ENCODE results near the gene RTF2.

The RTF2 gene

DNA sequence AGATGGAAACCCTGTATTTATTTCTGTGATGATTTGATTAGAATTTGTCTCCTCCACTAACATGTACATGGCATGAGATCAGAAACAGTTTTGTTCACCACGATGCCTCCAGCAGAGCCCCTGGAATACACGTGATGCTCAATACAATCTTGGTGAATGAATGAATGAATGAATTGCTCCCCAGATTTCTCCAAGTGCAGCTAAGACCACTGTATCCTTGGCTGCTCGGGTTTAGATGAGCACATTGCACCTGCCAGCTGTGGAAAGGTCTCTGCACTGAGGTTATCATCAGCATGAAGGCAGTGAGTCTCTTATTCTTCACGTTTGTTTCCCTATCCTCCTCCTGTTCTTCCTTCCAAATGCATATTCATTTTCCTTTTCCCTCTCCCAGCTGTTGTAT lies 38.5 kb upstream of the RTF2 start:
- Histone ChIP-seq H3K27ac (ENCODE audit: poor library complexity, severe bottlenecking) (no peak overlapping the region), H3K36me3 (ENCODE audit: low read depth) (no peaks in the 10 kb centered on the region), H3K4me3 (ENCODE audit: severe bottlenecking) (no peak overlapping the region), H3K9me3 (ENCODE audit: severe bottlenecking) (no peaks in the 10 kb centered on the region), H3K27me3 (ENCODE audit: insufficient read depth, poor library complexity, severe bottlenecking) (no peaks in the 10 kb centered on the region), H3K4me1 (ENCODE audit: insufficient read depth, poor library complexity, severe bottlenecking) (no peaks in the 10 kb centered on the region)
- TF ChIP-seq, protein P1, sequence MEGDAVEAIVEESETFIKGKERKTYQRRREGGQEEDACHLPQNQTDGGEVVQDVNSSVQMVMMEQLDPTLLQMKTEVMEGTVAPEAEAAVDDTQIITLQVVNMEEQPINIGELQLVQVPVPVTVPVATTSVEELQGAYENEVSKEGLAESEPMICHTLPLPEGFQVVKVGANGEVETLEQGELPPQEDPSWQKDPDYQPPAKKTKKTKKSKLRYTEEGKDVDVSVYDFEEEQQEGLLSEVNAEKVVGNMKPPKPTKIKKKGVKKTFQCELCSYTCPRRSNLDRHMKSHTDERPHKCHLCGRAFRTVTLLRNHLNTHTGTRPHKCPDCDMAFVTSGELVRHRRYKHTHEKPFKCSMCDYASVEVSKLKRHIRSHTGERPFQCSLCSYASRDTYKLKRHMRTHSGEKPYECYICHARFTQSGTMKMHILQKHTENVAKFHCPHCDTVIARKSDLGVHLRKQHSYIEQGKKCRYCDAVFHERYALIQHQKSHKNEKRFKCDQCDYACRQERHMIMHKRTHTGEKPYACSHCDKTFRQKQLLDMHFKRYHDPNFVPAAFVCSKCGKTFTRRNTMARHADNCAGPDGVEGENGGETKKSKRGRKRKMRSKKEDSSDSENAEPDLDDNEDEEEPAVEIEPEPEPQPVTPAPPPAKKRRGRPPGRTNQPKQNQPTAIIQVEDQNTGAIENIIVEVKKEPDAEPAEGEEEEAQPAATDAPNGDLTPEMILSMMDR (IDR thresholded peaks at IDR 0.05; ENCODE audit: poor library complexity, severe bottlenecking), result no peak
- DNase-seq (ENCODE audit: low spot score) (no peak), ATAC-seq (ENCODE audit: low read depth) (no peak)

DNA sequence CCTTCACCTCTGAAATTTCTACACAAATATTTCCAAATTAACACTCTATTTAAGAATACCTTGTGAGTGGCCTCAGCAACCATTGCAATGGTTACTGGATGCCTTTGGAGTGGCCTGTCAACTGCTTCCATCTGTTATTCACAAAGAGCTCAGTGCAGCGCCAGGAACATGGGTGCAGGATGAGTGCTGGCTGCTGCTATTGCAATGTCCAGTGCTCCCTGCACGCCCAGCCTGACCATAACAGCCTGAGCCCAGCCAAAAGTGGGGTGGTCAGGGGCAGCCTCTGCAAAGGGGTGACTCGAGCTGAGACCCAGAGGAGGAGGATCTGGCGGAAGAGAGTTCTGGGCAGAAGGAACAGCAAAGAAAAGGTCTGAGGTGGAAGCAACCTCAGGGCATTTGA lies 38.0 kb upstream of the RTF2 start:
- no peaks in the 10 kb centered on the region for H3K9me3 ChIP-seq (ENCODE audit: severe bottlenecking)
- TF ChIP-seq, protein P1 (IDR thresholded peaks at IDR 0.05; ENCODE audit: poor library complexity, severe bottlenecking), result no peak
- no peak overlapping the region for H3K4me3 ChIP-seq (ENCODE audit: severe bottlenecking)
- DNase-seq (ENCODE audit: low spot score) (peak; percentile 48), ATAC-seq (ENCODE audit: low read depth) (no peak)
- H3K4me1 ChIP-seq (ENCODE audit: insufficient read depth, poor library complexity, severe bottlenecking), result no peaks in the 10 kb centered on the region
- H3K27ac ChIP-seq (ENCODE audit: poor library complexity, severe bottlenecking), result no peak overlapping the region
- H3K36me3 ChIP-seq (ENCODE audit: low read depth), result no peaks in the 10 kb centered on the region
- H3K27me3 ChIP-seq (ENCODE audit: insufficient read depth, poor library complexity, severe bottlenecking), result no peaks in the 10 kb centered on the region

DNA sequence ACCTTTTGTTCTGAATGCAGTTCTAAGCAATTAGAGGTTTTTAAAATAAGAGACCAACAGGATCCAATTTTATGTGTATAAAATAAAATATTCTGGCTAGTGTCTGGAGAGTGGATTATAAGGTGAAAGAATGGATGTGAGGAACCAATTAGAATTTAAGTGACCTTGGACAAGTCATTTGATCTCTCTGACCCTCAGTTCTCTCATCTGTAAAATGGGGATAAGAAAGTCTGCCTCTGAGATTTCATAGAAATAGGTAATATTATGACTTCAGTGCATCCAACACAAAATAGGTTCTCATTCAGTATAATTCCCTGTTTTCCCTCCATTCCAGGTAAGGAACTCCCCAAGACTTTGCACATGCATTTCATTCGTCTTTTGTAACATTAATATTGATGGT lies 37.5 kb upstream of the RTF2 start:
- H3K9me3 ChIP-seq (ENCODE audit: severe bottlenecking), result no peaks in the 10 kb centered on the region
- no peaks in the 10 kb centered on the region for H3K27me3 ChIP-seq (ENCODE audit: insufficient read depth, poor library complexity, severe bottlenecking)
- H3K36me3 ChIP-seq (ENCODE audit: low read depth), result no peaks in the 10 kb centered on the region
- no peak overlapping the region for H3K4me3 ChIP-seq (ENCODE audit: severe bottlenecking)
- ATAC-seq (ENCODE audit: low read depth), result no peak
- no peak for DNase-seq (ENCODE audit: low spot score)
- TF ChIP-seq, protein P1 (IDR thresholded peaks at IDR 0.05; ENCODE audit: poor library complexity, severe bottlenecking), result no peak
- H3K4me1 ChIP-seq (ENCODE audit: insufficient read depth, poor library complexity, severe bottlenecking), result no peaks in the 10 kb centered on the region
- H3K27ac ChIP-seq (ENCODE audit: poor library complexity, severe bottlenecking), result no peak overlapping the region

DNA sequence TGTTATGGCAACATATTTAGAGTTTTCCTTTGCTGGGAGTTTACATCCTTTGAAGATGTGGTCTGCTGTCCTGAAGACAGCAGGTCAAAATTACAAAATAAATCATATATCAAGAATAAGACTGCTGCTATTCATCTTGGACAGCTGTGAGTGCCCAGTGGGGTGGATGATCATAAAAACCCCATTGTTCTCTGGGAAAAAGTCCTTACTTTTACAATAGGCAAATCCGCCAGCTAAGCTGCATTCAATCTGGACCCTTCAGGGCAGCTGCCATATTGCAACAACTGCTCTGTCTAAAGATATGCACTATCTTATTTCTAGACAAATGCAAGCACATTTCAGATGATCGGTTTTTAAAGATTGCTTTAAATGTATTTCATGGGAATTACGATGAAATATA lies 37.0 kb upstream of the RTF2 start:
- Histone ChIP-seq H3K4me1 (ENCODE audit: insufficient read depth, poor library complexity, severe bottlenecking) (no peaks in the 10 kb centered on the region), H3K36me3 (ENCODE audit: low read depth) (no peaks in the 10 kb centered on the region), H3K27me3 (ENCODE audit: insufficient read depth, poor library complexity, severe bottlenecking) (no peaks in the 10 kb centered on the region), H3K9me3 (ENCODE audit: severe bottlenecking) (no peaks in the 10 kb centered on the region), H3K27ac (ENCODE audit: poor library complexity, severe bottlenecking) (no peak overlapping the region), H3K4me3 (ENCODE audit: severe bottlenecking) (no peak overlapping the region)
- DNase-seq (ENCODE audit: low spot score), result peak; percentile 7
- ATAC-seq (ENCODE audit: low read depth), result no peak
- TF ChIP-seq, protein P1 (IDR thresholded peaks at IDR 0.05; ENCODE audit: poor library complexity, severe bottlenecking), result no peak

DNA sequence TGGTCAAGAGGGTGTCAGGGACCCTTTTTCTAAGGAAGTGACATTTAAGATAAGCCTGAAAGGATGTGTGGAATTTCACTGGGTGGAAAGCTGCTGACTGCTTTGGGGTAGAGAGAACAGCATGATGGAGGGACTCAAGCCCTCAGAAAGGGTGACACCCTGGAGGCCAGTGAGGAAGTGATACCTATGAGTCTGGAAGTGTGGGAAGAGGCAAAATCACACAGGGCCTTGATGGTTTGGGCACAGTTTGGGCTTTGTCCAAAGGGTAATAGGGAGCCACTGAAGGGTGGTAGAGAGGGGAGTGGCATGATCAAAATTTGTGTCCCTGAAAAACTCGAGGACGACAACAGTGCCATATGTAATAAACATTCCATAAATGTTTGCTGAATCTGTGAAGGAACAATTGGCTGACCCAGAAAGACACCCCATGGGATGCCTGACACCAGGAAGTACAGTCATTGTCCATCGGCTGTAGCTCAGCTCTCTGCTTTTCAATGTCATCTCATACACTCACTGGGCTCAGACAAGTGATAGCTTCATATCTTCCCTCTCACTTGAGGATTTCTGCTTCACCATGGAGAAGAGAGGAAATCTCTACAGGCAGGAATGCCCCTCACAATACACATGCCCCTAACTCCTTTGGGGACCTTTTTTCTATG lies 35.1 kb upstream of the RTF2 start:
- H3K27ac ChIP-seq (ENCODE audit: poor library complexity, severe bottlenecking), result no peak overlapping the region
- no peaks in the 10 kb centered on the region for H3K9me3 ChIP-seq (ENCODE audit: severe bottlenecking)
- peak; percentile 19 for DNase-seq (ENCODE audit: low spot score)
- TF ChIP-seq, protein P1 (IDR thresholded peaks at IDR 0.05; ENCODE audit: poor library complexity, severe bottlenecking), result no peak
- no peaks in the 10 kb centered on the region for H3K36me3 ChIP-seq (ENCODE audit: low read depth)
- H3K4me3 ChIP-seq (ENCODE audit: severe bottlenecking), result no peak overlapping the region
- H3K4me1 ChIP-seq (ENCODE audit: insufficient read depth, poor library complexity, severe bottlenecking), result no peaks in the 10 kb centered on the region
- no peak for ATAC-seq (ENCODE audit: low read depth)
- no peaks in the 10 kb centered on the region for H3K27me3 ChIP-seq (ENCODE audit: insufficient read depth, poor library complexity, severe bottlenecking)
